ENCODE data around the gene TMEM100.
"Not testable (repeated sequence)": the region's sequence is repeated elsewhere in the genome, so short reads cannot be mapped to it uniquely, and the experiment has no call there.

The TMEM100 gene

DNA sequence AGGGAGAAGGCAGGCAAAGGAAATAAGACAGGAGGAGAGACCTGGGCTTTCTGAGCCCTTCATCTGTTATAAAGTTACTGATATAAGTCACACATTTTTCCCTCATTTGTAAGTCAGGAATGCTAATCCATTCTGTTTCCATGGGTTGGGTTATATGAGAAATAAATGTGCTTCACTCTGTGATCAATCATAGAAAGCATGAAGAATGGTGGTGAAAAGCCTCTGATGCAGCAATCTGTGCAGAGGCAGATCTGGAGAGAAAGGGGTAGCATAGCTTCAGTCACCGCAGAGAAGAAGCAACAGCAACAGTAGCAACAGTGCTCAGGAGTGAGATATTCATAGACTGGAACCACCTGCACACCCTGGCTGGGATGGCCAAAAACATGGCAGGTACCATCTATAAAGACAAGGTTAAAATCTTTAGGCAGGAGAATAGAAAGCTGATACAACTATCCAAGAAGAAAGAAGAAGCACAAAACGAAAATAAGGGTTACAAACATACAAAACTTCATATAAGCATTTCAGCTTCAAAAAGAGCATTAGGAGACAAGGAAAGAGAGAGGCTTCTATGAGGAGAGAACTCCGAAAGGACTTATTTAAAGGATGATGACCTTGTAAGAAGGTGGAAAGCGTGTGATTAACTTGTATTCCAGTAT, 41.9 kb downstream of the TMEM100 start:
- DNase-seq = no peak

DNA sequence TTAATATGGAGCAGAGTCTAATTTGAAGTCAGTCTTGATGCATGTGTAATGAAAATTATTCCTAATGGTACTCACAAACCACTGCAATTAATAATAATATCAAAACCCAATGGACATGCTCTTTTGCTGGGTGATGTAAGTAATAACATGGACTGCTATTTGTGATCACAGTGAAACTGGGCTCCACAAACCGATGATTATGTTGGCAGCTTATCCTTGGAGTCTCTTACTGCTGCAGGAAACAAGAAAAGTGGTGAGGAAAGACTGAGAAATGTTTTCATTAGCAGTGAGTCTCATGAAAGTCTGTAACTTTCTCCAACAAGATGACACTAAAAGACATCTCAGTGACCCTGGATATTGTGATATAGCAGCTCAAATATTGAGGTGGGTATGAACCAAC, 45.2 kb downstream of the TMEM100 start:
- no peak for DNase-seq

DNA sequence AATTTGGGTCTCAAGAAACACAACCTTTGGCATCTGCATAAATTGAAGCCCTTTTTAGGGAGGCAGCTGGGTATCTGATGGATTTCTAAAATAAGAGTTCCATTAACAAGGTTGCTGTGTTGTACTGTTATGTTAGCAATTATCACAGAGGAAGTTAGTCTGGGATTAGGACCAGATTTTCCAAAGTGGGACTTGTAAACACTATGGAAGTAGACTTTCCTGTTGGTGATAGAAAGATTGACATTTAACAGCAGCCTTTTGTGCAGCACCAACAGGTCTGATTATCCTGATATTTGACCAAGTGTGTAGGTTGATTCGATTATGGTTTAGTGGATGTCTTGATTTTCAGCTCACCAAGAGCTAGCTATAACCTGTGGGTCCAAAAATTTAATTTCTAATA, 46.4 kb downstream of the TMEM100 start:
- no peak for DNase-seq

DNA sequence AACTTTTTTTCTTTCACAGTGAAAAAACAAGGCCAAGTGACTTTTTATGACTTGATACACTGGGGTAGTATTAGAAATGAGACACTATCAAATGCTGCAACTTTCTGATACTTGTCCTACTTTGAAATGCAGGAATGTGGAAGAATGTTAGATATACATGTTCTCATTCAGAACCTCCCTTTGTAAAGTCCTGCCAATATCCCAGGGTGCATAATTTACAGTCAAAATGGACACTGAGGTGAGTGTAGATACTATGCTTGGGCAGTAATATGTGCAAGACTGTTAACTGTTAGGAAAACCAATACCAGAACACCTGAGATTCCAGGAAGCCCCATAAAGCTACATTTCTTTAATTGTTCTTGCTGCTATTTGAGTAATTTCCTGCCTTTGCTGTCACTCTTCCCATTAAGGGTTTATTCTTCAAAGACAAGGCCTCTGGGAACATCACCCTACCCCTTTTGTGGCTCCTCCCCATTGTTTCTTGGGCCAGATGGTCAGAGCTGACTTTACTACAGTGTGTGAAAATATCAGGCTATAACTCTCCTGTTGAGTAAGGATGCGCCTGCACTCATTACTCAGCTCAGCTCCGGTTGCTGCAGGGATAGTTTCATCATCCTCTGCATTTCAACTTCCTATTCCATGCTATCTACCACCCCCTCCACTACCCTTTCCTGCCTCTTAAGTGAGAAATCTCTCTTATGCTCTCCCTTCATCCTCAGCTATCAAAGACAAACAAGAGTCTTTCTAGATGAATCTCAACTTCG, 48.7 kb downstream of the TMEM100 start:
- no peak for DNase-seq

DNA sequence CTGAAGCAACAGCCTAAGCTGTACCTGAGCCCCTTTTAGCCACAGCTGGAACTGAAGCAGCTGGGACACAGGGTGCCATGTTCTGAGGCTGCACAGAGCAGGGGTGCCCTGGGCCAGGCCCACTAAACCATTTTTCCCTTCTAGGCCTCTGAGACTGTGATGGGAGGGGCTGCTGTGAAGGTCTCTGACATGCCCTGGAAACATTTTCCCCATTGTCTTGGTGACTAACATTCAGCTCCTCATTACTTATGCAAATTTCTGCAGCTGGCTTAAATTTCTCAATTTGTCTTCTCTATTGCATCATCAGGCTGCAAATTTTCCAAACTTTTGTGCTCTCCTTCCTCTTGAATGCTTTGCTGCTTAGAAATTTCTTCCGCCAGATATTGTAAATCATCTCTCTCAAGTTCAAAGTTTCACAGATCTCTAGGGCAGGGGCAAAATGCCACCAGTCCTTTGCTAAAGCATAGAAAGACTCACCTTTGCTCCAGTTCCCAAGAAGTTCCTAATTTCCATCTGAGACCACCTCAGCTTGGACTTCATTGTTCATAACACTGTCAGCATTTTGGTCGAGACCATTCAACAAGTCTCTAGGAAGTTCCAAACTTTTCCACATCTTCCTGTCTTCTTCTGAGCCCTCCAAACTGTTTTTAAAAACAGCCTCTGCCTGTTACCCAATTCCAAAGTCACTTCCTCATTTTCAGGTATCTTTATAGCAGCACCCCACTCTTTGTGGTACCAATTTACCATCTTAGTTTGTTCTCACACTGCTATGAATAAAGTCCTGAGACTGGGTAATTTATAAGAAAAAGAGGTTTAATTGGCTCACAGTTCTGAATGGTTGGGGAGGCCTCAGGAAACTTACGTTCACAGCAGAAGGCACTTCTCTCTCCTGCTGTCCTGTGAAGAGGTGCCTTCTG, 49.8 kb downstream of the TMEM100 start:
- DNase-seq = no peak

DNA sequence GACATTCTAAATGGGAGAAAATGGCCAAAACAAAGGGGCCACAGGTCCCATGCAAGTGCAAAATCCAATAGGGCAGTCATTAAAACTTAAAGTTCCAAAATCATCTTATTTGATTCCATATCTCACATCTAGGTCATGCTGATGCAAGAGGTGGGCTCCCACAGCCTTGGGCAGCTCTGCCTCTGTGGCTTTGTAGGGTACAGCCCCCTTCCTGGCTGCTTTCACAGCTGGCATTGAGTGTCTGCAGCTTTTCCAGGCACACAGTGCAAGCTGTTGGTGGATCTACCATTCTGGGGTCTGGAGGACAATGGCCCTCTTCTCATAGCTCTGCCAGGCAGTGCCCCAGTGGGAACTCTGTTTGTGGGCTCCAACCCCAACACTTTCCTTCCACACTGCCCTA, 50.7 kb downstream of the TMEM100 start:
- DNase-seq = not testable (repeated sequence)

All from stimulated activated CD4-positive, alpha-beta T cell treated with anti-CD3 and anti-CD28 coated beads, Interleukin-2, amount 100 ng/mL, for 24 hours (primary cell).